Loucy (cell line): ENCODE results near the gene TTBK1.

Experiments
- CTCF ChIP-seq: fragments of 200-600 bp; sonication (generic); conservative IDR thresholded peaks from 2 replicates; pipeline ENCODE4 v1.5.1; 2014; ENCODE audit warnings: mild to moderate bottlenecking, antibody characterized with exemption, low read length
- EZH2phosphoT487 ChIP-seq: fragments of 200-600 bp; IDR thresholded peaks from 2 replicates; pipeline ENCODE4 v1.6.1; 2018; ENCODE audit warnings: antibody characterized with exemption, mild to moderate bottlenecking, moderate library complexity, borderline replicate concordance

DNA sequence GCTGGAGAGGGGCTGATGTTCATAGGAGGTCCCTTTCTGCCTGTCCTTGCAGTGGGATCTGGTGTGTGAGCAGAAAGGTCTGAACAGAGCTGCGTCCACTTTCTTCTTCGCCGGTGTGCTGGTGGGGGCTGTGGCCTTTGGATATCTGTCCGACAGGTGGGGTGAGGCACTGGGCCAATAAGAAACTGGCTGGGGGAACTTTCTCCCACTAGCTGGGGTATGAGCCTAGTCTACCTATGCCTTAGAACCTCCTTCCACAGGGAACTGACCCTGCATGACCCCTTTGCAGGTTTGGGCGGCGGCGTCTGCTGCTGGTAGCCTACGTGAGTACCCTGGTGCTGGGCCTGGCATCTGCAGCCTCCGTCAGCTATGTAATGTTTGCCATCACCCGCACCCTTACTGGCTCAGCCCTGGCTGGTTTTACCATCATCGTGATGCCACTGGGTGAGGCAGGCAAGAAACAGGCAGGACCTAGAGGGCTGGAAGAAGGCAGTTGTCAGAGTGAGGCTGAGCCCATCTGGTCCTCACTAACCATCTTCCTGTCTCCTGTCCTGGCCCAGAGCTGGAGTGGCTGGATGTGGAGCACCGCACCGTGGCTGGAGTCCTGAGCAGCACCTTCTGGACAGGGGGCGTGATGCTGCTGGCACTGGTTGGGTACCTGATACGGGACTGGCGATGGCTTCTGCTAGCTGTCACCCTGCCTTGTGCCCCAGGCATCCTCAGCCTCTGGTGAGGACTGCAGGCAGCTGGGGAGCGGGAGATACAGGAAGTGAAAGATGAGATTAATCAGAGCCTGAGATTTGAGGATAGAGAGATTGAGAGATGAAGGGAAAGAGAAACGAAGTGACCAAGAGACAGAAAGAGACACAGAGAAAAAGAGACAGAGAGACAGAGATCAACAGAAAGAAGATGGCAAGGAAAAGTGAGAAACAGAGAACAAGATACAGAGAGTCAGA lies 56.3 kb downstream of the TTBK1 start:
- TF ChIP-seq CTCF: no peak
- no peak for TF ChIP-seq EZH2phosphoT487
